NCI-H1930 (cell line): Measurements from ENCODE around the gene FRRS1.
A peak's percentile ranks its signal among the peaks of the same experiment; 100 is the strongest.
"Not testable (repeated sequence)": the region's sequence is repeated elsewhere in the genome, so short reads cannot be mapped to it uniquely, and the experiment has no call there.

Experiments used
- DNase-seq, 2 experiments: peaks; one replicate each; lab custom pipeline; 2025; lab: John Stamatoyannopoulos, UW

Gene FRRS1

GRCh38 chr1:99766378-99766800, at the start of gene FRRS1:
Gene FRRS1, minus strand, starts transcription at chr1:99766635. Its CDS starts 17,867 bp downstream, at chr1:99748768.
- DNase-seq, result no peak

GRCh38 chr1:99814373-99814900, 48.0 kb upstream of the FRRS1 start:
- no peak for DNase-seq

- DNase-seq, result no peak
Measured at GRCh38 chr1:99811747-99812146, 45.3 kb upstream of the FRRS1 start.

GRCh38 chr1:99811075-99811474, 44.6 kb upstream of the FRRS1 start:
- no peak for DNase-seq

GRCh38 chr1:99808391-99809115, 42.1 kb upstream of the FRRS1 start:
- peak; percentile 38 to 62 for DNase-seq

- no peak for DNase-seq
Measured at GRCh38 chr1:99806882-99807281, 40.4 kb upstream of the FRRS1 start.

GRCh38 chr1:99801584-99801983, 35.1 kb upstream of the FRRS1 start:
- DNase-seq, result no peak

- not testable (repeated sequence) for DNase-seq
Measured at GRCh38 chr1:99793861-99794260, 27.4 kb upstream of the FRRS1 start.

- no peak for DNase-seq
Measured at GRCh38 chr1:99789715-99790114, 23.3 kb upstream of the FRRS1 start.

- DNase-seq, result no peak
Measured at GRCh38 chr1:99788896-99789295, 22.5 kb upstream of the FRRS1 start.

GRCh38 chr1:99786751-99787501, 20.5 kb upstream of the FRRS1 start:
- no peak for DNase-seq

- no peak for DNase-seq
Measured at GRCh38 chr1:99784809-99785255, 18.4 kb upstream of the FRRS1 start.

- no peak for DNase-seq
Measured at GRCh38 chr1:99784143-99784542, 17.7 kb upstream of the FRRS1 start.

GRCh38 chr1:99782920-99783319, 16.5 kb upstream of the FRRS1 start:
- no peak for DNase-seq

GRCh38 chr1:99782397-99782796, 16.0 kb upstream of the FRRS1 start:
- no peak for DNase-seq

- no peak for DNase-seq
Measured at GRCh38 chr1:99781798-99782197, 15.4 kb upstream of the FRRS1 start.

- DNase-seq, result no peak
Measured at GRCh38 chr1:99777752-99778151, 11.3 kb upstream of the FRRS1 start.

- DNase-seq, result no peak
Measured at GRCh38 chr1:99776120-99776519, 9.7 kb upstream of the FRRS1 start.

- no peak for DNase-seq
Measured at GRCh38 chr1:99772809-99773208, 6.4 kb upstream of the FRRS1 start.

- DNase-seq, result no peak
Measured at GRCh38 chr1:99771513-99771918, 5.1 kb upstream of the FRRS1 start.

- DNase-seq, result no peak
Measured at GRCh38 chr1:99768524-99769245, 2.2 kb upstream of the FRRS1 start.

- no peak for DNase-seq
Measured at GRCh38 chr1:99768104-99768503, 1.7 kb upstream of the FRRS1 start.
